Prostate gland (tissue), 2 donors: ENCODE measurements around the gene TPRA1. TPM values are rescaled to one million over a fixed set of nuclear protein-coding genes. Genes with fewer than 3 reads are reported as not detected.
"Not testable (repeated sequence)": the region's sequence is repeated elsewhere in the genome, so short reads cannot be mapped to it uniquely, and the experiment has no call there.

Experiments
- DNase-seq: peaks from one replicate; pipeline ENCODE4 v3.0.0-alpha.2; 2019; ENCODE audit warnings: low spot score
- H3K27ac ChIP-seq, 2 donors: fragments of 200-600 bp; sonication (generic); 2 replicates each; pipeline ENCODE4 v1.5.1; 2017 to 2019
- H3K27me3 ChIP-seq: fragments of 200-600 bp; sonication (generic); replicated peaks from 2 replicates; pipeline ENCODE4 v1.5.1; 2019; ENCODE audit not compliant: insufficient read depth
- H3K36me3 ChIP-seq, 2 donors: fragments of 200-600 bp; sonication (generic); 1 replicate in 1 of 2; 2 replicates in 1 of 2; pipeline versions ENCODE4 v1.5.1 to v1.8.1; 2017 to 2019
- H3K4me1 ChIP-seq: fragments of 200-600 bp; sonication (generic); replicated peaks from 2 replicates; pipeline ENCODE4 v1.5.1; 2019
- H3K4me3 ChIP-seq, 2 donors: fragments of 200-600 bp; sonication (generic); 2 replicates each; pipeline ENCODE4 v1.5.1; 2017 to 2019
- H3K9me3 ChIP-seq: fragments of 200-600 bp; sonication (generic); 2 replicates; pipeline ENCODE4 v1.5.1; 2017
- CTCF ChIP-seq, 4 experiments: fragments of 200-600 bp in 2 of 4; fragments of 450-650 bp in 2 of 4; sonication (generic) in 2 of 4; IDR thresholded peaks; 1 replicate in 3 of 4; 2 replicates in 1 of 4; pipeline ENCODE4 v1.5.1; 2016 to 2019; ENCODE audit warnings: antibody characterized with exemption in 4 of 4, mild to moderate bottlenecking in 2 of 4, moderate library complexity in 2 of 4
- POLR2A ChIP-seq: fragments of 450-650 bp; IDR thresholded peaks from one replicate; pipeline ENCODE4 v1.6.1; 2016; ENCODE audit warnings: antibody characterized with exemption, mild to moderate bottlenecking
- POLR2AphosphoS5 ChIP-seq: sonication (generic); formaldehyde crosslinking; IDR thresholded peaks from one replicate; pipeline ENCODE4 v1.6.1; 2017; ENCODE audit warnings: antibody characterized with exemption
- WGBS: methylation state at CpG from one replicate; pipeline ENCODE4 v1.1.5; 2018; 5-methylcytosine and 5-hydroxymethylcytosine counted together
- intact Hi-C: fragments of 100-400 bp; cut with DNase I; formaldehyde crosslinking; loops from one replicate; pipeline ENCODE4 v1.14.2; 2022
- total RNA-seq, 2 donors: library from RNA; depleted of rRNA; stranded (reverse); fragments of >200 nt; gene quantifications; one replicate each; pipeline ENCODE4 v1.1.0, GENCODE V29; 2016

Gene TPRA1
- total RNA-seq, 2 donors from 2014 or later: 46.6 to 73.1 TPM

- 91% methylated on average over 7 of the region's 7 CpGs for WGBS
- Histone ChIP-seq H3K27me3 (no peaks in the 10 kb centered on the region), H3K27ac (no peak overlapping the region), H3K9me3 (no peaks in the 10 kb centered on the region), H3K36me3 (no peaks in the 10 kb centered on the region), H3K4me1 (no peaks in the 10 kb centered on the region), H3K4me3 (no peak overlapping the region)
- DNase-seq: no peak
- intact Hi-C loops: no loop called here
- TF ChIP-seq CTCF (IDR thresholded peaks at IDR 0.05) (no peak), POLR2AphosphoS5 (no peak), POLR2A (no peak)
Observed at GRCh38 chr3:127532561-127533203, 57.9 kb downstream of the TPRA1 start.

GRCh38 chr3:127531821-127532220, 58.7 kb downstream of the TPRA1 start:
- Histone ChIP-seq H3K36me3 (no peaks in the 10 kb centered on the region), H3K27me3 (no peaks in the 10 kb centered on the region), H3K4me1 (no peaks in the 10 kb centered on the region), H3K9me3 (no peaks in the 10 kb centered on the region), H3K4me3 (no peak overlapping the region), H3K27ac (no peak overlapping the region)
- intact Hi-C loops: no loop called here
- 100% methylated on average over 2 of the region's 2 CpGs for WGBS
- peak; percentile 1 for DNase-seq
- no peak for TF ChIP-seq POLR2AphosphoS5
- no peak for TF ChIP-seq POLR2A
- TF ChIP-seq CTCF (IDR thresholded peaks at IDR 0.05): no peak

GRCh38 chr3:127530863-127531262, 59.7 kb downstream of the TPRA1 start:
- WGBS: 93% methylated on average over 7 of the region's 7 CpGs
- H3K9me3 ChIP-seq, H3K36me3 ChIP-seq, DNase-seq, intact Hi-C loops, H3K4me3 ChIP-seq, H3K27ac ChIP-seq, H3K4me1 ChIP-seq, H3K27me3 ChIP-seq: not testable (repeated sequence)

GRCh38 chr3:127529346-127530188, 61.0 kb downstream of the TPRA1 start:
- Histone ChIP-seq H3K9me3 (no peaks in the 10 kb centered on the region), H3K36me3 (no peaks in the 10 kb centered on the region), H3K27ac (no peak overlapping the region), H3K4me3 (no peak overlapping the region), H3K27me3 (peaks cover 3% of the 10 kb centered on the region), H3K4me1 (no peaks in the 10 kb centered on the region)
- intact Hi-C loops: no loop called here
- no peak for DNase-seq
- TF ChIP-seq CTCF (IDR thresholded peaks at IDR 0.05) (no peak), POLR2AphosphoS5 (no peak), POLR2A (no peak)
- WGBS: 86% methylated on average over 9 of the region's 9 CpGs

- Histone ChIP-seq H3K27ac (no peak overlapping the region), H3K4me3 (no peak overlapping the region), H3K27me3 (peaks cover 3% of the 10 kb centered on the region), H3K9me3 (no peaks in the 10 kb centered on the region), H3K4me1 (no peaks in the 10 kb centered on the region), H3K36me3 (no peaks in the 10 kb centered on the region)
- 51% methylated on average over 11 of the region's 11 CpGs for WGBS
- intact Hi-C loops: no loop called here
- no peak for TF ChIP-seq POLR2AphosphoS5
- no peak for TF ChIP-seq POLR2A
- no peak for TF ChIP-seq CTCF (IDR thresholded peaks at IDR 0.05)
- no peak for DNase-seq
Observed at GRCh38 chr3:127525373-127525772, 65.2 kb downstream of the TPRA1 start.
